HepG2 (cell line): Measurements from ENCODE around the gene DUSP16. TPM values are rescaled to one million over a fixed set of nuclear protein-coding genes. Genes with fewer than 3 reads are reported as not detected.

Source experiments
- ATAC-seq: fragments of 200-7000 bp; cut with Tn5 transposase; 3 replicates; pipeline ENCODE4 v1.9.1; 2020; ENCODE audit warnings: mild to moderate bottlenecking, moderate library complexity
- BruUV-seq: library from RNA; stranded (reverse); fragments of 400-500 nt; replicated peaks from 2 replicates; lab custom pipeline; 2021; lab: Mats Ljungman, UMichigan
- CTCF ChIA-PET: fragments of 300-600 bp; formaldehyde crosslinking; extraction: SDS; loops from one replicate; lab custom pipeline; 2021; ENCODE audit warnings: low total read pairs, inconsistent platforms, low intra/inter-chr PET ratio; lab: Yijun Ruan, JAX
- POLR2A ChIA-PET: fragments of 350-600 bp; sonication (Branson Sonifier 250); formaldehyde crosslinking; loops from one replicate; lab custom pipeline; 2020; ENCODE audit warnings: antibody characterized with exemption, inconsistent platforms; lab: Yijun Ruan, JAX
- DNase-seq: peaks from one replicate; pipeline ENCODE4 v3.0.0-alpha.2; 2015; ENCODE audit warnings: low spot score
- FAIRE-seq: peaks from 3 replicates; lab custom pipeline; 2011; peaks lifted over from hg19 to GRCh38; lab: Jason Lieb, UNC
- H2AFZ ChIP-seq: one replicate; pipeline ENCODE4 v1.6.1; 2011; ENCODE audit warnings: low read length, inconsistent platforms
- H3K27ac ChIP-seq: fragments of 300-600 bp; 3 replicates; pipeline ENCODE4 v1.8.0; 2011; ENCODE audit warnings: mixed run types, mild to moderate bottlenecking, mixed read lengths, low read length, inconsistent platforms; ENCODE audit not compliant: insufficient read depth; ENCODE audit errors: extremely low read length
- H3K27me3 ChIP-seq, 2 experiments: fragments of 200-600 bp in 1 of 2; 2 replicates in 1 of 2; 3 replicates in 1 of 2; pipeline versions ENCODE4 v1.6.0 to v1.8.0; 2011; ENCODE audit warnings: low read length in 2 of 2, mild to moderate bottlenecking in 2 of 2, moderate library complexity in 2 of 2, inconsistent platforms in 1 of 2; ENCODE audit not compliant: insufficient read depth in 2 of 2, control insufficient read depth in 1 of 2
- H3K36me3 ChIP-seq, 2 experiments: fragments of 200-600 bp in 1 of 2; replicated peaks in 1 of 2; 2 replicates in 1 of 2; 3 replicates in 1 of 2; pipeline versions ENCODE4 v1.5.1 to v1.8.0; 2011; ENCODE audit warnings: low read length in 2 of 2, inconsistent platforms in 1 of 2; ENCODE audit not compliant: insufficient read depth in 2 of 2, control insufficient read depth in 1 of 2
- H3K4me1 ChIP-seq: 2 replicates; pipeline ENCODE4 v1.5.1; 2012; ENCODE audit warnings: low read length, inconsistent platforms; ENCODE audit not compliant: insufficient read depth
- H3K4me2 ChIP-seq: 2 replicates; pipeline ENCODE4 v1.6.0; 2011; ENCODE audit warnings: low read depth, low read length, inconsistent platforms
- H3K4me3 ChIP-seq, 3 experiments: fragments of 200-600 bp in 1 of 3; sonication (generic), shearing (Covaris generic) in 1 of 3; replicated peaks in 1 of 3; 2 replicates each; pipeline ENCODE4 v1.5.1; 2011 to 2016; ENCODE audit warnings: low read length in 3 of 3, inconsistent platforms in 2 of 3, low read depth in 2 of 3, mild to moderate bottlenecking in 2 of 3, control low read depth in 1 of 3, mixed read lengths in 1 of 3; ENCODE audit not compliant: insufficient read depth in 1 of 3
- H3K79me2 ChIP-seq: one replicate; pipeline ENCODE4 v1.6.1; 2011; ENCODE audit warnings: low read length, inconsistent platforms; ENCODE audit not compliant: insufficient read depth
- H3K9ac ChIP-seq: 2 replicates; pipeline ENCODE4 v1.6.0; 2011; ENCODE audit warnings: mild to moderate bottlenecking, low read depth, low read length, inconsistent platforms; ENCODE audit not compliant: insufficient read depth
- H3K9me3 ChIP-seq: 2 replicates; pipeline ENCODE4 v1.5.1; 2012; ENCODE audit warnings: mild to moderate bottlenecking, low read length
- H4K20me1 ChIP-seq: 2 replicates; pipeline ENCODE4 v1.6.0; 2011; ENCODE audit warnings: inconsistent platforms, mild to moderate bottlenecking, low read length, moderate library complexity; ENCODE audit not compliant: insufficient read depth
- EP300 ChIP-seq, 3 experiments: sonication (generic) in 1 of 3; formaldehyde crosslinking in 1 of 3; IDR thresholded peaks; 2 replicates each; pipeline versions ENCODE4 v1.5.1 to v1.6.1; 2011 to 2020; ENCODE audit warnings: low read depth in 2 of 3, low read length in 2 of 3, borderline replicate concordance in 1 of 3, improper control_type of control experiment in 1 of 3, mild to moderate bottlenecking in 1 of 3, missing genetic modification reagents in 1 of 3, moderate library complexity in 1 of 3
- KAT7 ChIP-seq: IDR thresholded peaks from 2 replicates; pipeline ENCODE4 v1.6.1; 2018; ENCODE audit warnings: borderline replicate concordance, missing compliant biosample characterization
- KLF16 ChIP-seq, 2 experiments: sonication (generic) in 1 of 2; formaldehyde crosslinking in 1 of 2; IDR thresholded peaks; 2 replicates each; pipeline versions ENCODE4 v1.6.1 to v1.8.0; 2016 to 2023; ENCODE audit warnings: missing genetic modification reagents in 2 of 2, missing compliant biosample characterization in 1 of 2
- MAFG ChIP-seq: sonication (generic); formaldehyde crosslinking; IDR thresholded peaks from 2 replicates; pipeline ENCODE4 v1.5.1; 2020; ENCODE audit warnings: mild to moderate bottlenecking, missing genetic modification reagents
- MEIS2 ChIP-seq: sonication (generic); formaldehyde crosslinking; IDR thresholded peaks from 2 replicates; pipeline ENCODE4 v1.9.0; 2021; ENCODE audit warnings: mild to moderate bottlenecking, missing genetic modification reagents
- NAIF1 ChIP-seq: sonication (generic); formaldehyde crosslinking; IDR thresholded peaks from 2 replicates; pipeline ENCODE4 v1.5.0; 2020; ENCODE audit warnings: mild to moderate bottlenecking, missing genetic modification reagents, borderline replicate concordance
- PAXIP1 ChIP-seq: sonication (generic); formaldehyde crosslinking; conservative IDR thresholded peaks from 2 replicates; pipeline ENCODE4 v1.4.0; 2020; ENCODE audit warnings: mild to moderate bottlenecking, missing genetic modification reagents, moderate library complexity
- PLRG1 ChIP-seq: fragments of 450-650 bp; conservative IDR thresholded peaks from 2 replicates; pipeline ENCODE4 v1.6.1; 2016
- SKI ChIP-seq: fragments of 450-650 bp; IDR thresholded peaks from one replicate; pipeline ENCODE4 v1.6.1; 2018; ENCODE audit warnings: mild to moderate bottlenecking; ENCODE audit not compliant: partially characterized antibody
- ZEB1 ChIP-seq: IDR thresholded peaks from 2 replicates; pipeline ENCODE4 v1.6.1; 2012; ENCODE audit warnings: mild to moderate bottlenecking, low read depth, inconsistent platforms; ENCODE audit not compliant: insufficient replicate concordance
- ZFP41 ChIP-seq: sonication (generic); formaldehyde crosslinking; IDR thresholded peaks from 2 replicates; pipeline ENCODE4 v1.4.0; 2020; ENCODE audit warnings: mild to moderate bottlenecking, missing genetic modification reagents, borderline replicate concordance
- ZNF296 ChIP-seq: sonication (generic); formaldehyde crosslinking; conservative IDR thresholded peaks from 2 replicates; pipeline ENCODE4 v1.5.0; 2020; ENCODE audit warnings: mild to moderate bottlenecking, missing genetic modification reagents
- ZNF629 ChIP-seq: sonication (generic); formaldehyde crosslinking; conservative IDR thresholded peaks from 2 replicates; pipeline ENCODE4 v1.5.0; 2020; ENCODE audit warnings: missing genetic modification reagents
- ZNF672 ChIP-seq: sonication (generic); formaldehyde crosslinking; IDR thresholded peaks from 2 replicates; pipeline ENCODE4 v1.8.1; 2022; ENCODE audit warnings: missing genetic modification reagents
- ZNF780A ChIP-seq: sonication (generic); formaldehyde crosslinking; IDR thresholded peaks from 2 replicates; pipeline ENCODE4 v1.8.0; 2022; ENCODE audit warnings: mild to moderate bottlenecking, missing genetic modification reagents, moderate library complexity
- WGBS: methylation state at CpG from one replicate; pipeline ENCODE4 v1.1.6; 2017; ENCODE audit warnings: low lambda C conversion rate; 5-methylcytosine and 5-hydroxymethylcytosine counted together
- in situ Hi-C: cut with HindIII; loops from 2 replicates; pipeline ENCODE4 v1.10.0; 2017; ENCODE audit warnings: low pct_unique_long_range_greater_than_20kb; ENCODE audit not compliant: extremely low pct_ligation_motif_present
- intact Hi-C: fragments of 100-400 bp; cut with micrococcal nuclease; formaldehyde crosslinking; loops from one replicate; pipeline ENCODE4 v1.10.0; 2022; ENCODE audit not compliant: unreplicated experiment
- polyA plus RNA-seq, 8 experiments: library from polyadenylated mRNA; depleted of rRNA in 3 of 8; stranded (reverse) in 7 of 8; unstranded in 1 of 8; fragments of >200 nt; fragmentation: Illumina TruSeq in 4 of 8; extraction: Trizol in 4 of 8; gene quantifications; 2 replicates each; pipeline versions ENCODE4 v1.2.1 to v1.2.3, GENCODE V29; 2011 to 2016; ENCODE audit warnings: low read depth in 4 of 8, missing spikeins in 1 of 8, mixed read lengths in 1 of 8; ENCODE audit not compliant: insufficient read depth in 1 of 8
- total RNA-seq, 5 experiments: library from RNA; depleted of rRNA; stranded (reverse); fragments of >200 nt; fragmentation: Illumina TruSeq; extraction: Trizol; gene quantifications; 2 replicates each; pipeline ENCODE4 v1.2.3, GENCODE V29; 2016; ENCODE audit warnings: low read depth in 1 of 5
- TF ChIP-seq, protein P1 (sequence below), 2 experiments: sonication (generic) in 1 of 2; formaldehyde crosslinking in 1 of 2; IDR thresholded peaks; 2 replicates each; pipeline versions ENCODE4 v1.5.1 to v1.6.1; 2011 to 2020; ENCODE audit warnings: borderline replicate concordance in 1 of 2, low read depth in 1 of 2, low read length in 1 of 2, mild to moderate bottlenecking in 1 of 2, missing genetic modification reagents in 1 of 2, moderate library complexity in 1 of 2
- TF ChIP-seq, protein P2 (sequence below): sonication (generic); formaldehyde crosslinking; IDR thresholded peaks from 2 replicates; pipeline ENCODE4 v1.4.0; 2020; ENCODE audit warnings: missing genetic modification reagents, low read depth, mild to moderate bottlenecking, borderline replicate concordance

Gene DUSP16
- total and polyA plus RNA-seq, 2 of the 13 experiments (the other 11 are each of a cell fraction or from before 2014, with no cell fraction given): 45.7 to 46.6 TPM

- WGBS: 45% methylated on average over 8 of the region's 8 CpGs
- H3K27me3 ChIP-seq: no peaks in the 10 kb centered on the region; a peak in 1 of 5 replicates
- no peaks in the 10 kb centered on the region for H4K20me1 ChIP-seq
- H3K27ac ChIP-seq: no peak overlapping the region
- no peaks in the 10 kb centered on the region for H3K79me2 ChIP-seq
- no peaks in the 10 kb centered on the region for H3K9me3 ChIP-seq
- ChIA-PET CTCF (no interaction called here), POLR2A (no interaction called here)
- peaks cover 24% of the 10 kb centered on the region for H3K4me1 ChIP-seq
- no peak overlapping the region for H3K9ac ChIP-seq
- no peak for DNase-seq
- no peak for FAIRE-seq
- H3K4me2 ChIP-seq: no peak overlapping the region
- no peak overlapping the region for H3K4me3 ChIP-seq
- H3K36me3 ChIP-seq: no peaks in the 10 kb centered on the region
- no peak for ATAC-seq
- BruUV-seq: no TSS peak
- no peak overlapping the region for H2AFZ ChIP-seq
- in situ Hi-C loops (no loop called here), intact Hi-C loops (no loop called here)
- no peak for TF ChIP-seq ZNF629 (CRISPR knock-in tag)
- no peak for TF ChIP-seq NAIF1 (CRISPR knock-in tag)
- TF ChIP-seq KLF16 (CRISPR knock-in tag; IDR thresholded peaks at IDR 0.05): no peak
- TF ChIP-seq MAFG (CRISPR knock-in tag): no peak
- no peak for TF ChIP-seq KAT7
- TF ChIP-seq ZEB1: no peak
- TF ChIP-seq ZFP41 (CRISPR knock-in tag): no peak
- no peak for TF ChIP-seq EP300 (IDR thresholded peaks at IDR 0.05; ENCODE audit: low read depth in 2 of 2, low read length in 2 of 2)
- TF ChIP-seq EP300 (CRISPR knock-in tag; IDR thresholded peaks at IDR 0.05; ENCODE audit: borderline replicate concordance): no peak
- no peak for TF ChIP-seq SKI
- TF ChIP-seq, protein P1, sequence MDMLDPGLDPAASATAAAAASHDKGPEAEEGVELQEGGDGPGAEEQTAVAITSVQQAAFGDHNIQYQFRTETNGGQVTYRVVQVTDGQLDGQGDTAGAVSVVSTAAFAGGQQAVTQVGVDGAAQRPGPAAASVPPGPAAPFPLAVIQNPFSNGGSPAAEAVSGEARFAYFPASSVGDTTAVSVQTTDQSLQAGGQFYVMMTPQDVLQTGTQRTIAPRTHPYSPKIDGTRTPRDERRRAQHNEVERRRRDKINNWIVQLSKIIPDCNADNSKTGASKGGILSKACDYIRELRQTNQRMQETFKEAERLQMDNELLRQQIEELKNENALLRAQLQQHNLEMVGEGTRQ (IDR thresholded peaks at IDR 0.05; ENCODE audit: low read depth, low read length): no peak
- TF ChIP-seq, protein P1 (CRISPR knock-in tag; IDR thresholded peaks at IDR 0.05; ENCODE audit: borderline replicate concordance): no peak
- no peak for TF ChIP-seq ZNF296 (CRISPR knock-in tag)
- no peak for TF ChIP-seq MEIS2 (CRISPR knock-in tag)
- no peak for TF ChIP-seq PLRG1
- TF ChIP-seq ZNF672: no peak
- TF ChIP-seq, protein P2, sequence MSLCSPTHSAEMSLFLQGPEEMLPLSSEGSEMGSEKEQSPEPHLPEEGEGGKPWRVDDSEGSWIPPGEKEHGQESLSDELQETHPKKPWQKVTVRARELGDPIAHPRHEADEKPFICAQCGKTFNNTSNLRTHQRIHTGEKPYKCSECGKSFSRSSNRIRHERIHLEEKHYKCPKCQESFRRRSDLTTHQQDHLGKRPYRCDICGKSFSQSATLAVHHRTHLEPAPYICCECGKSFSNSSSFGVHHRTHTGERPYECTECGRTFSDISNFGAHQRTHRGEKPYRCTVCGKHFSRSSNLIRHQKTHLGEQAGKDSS (CRISPR knock-in tag): no peak
- no peak for TF ChIP-seq ZNF780A (CRISPR knock-in tag)
- no peak for TF ChIP-seq PAXIP1
These were observed 24.4 kb upstream of the DUSP16 start for GRCh38 chr12:12586879-12587675.
